ENCODE results near the gene MEA1.
"Not testable (repeated sequence)": the region's sequence is repeated elsewhere in the genome, so short reads cannot be mapped to it uniquely, and the experiment has no call there.

The MEA1 gene

DNA sequence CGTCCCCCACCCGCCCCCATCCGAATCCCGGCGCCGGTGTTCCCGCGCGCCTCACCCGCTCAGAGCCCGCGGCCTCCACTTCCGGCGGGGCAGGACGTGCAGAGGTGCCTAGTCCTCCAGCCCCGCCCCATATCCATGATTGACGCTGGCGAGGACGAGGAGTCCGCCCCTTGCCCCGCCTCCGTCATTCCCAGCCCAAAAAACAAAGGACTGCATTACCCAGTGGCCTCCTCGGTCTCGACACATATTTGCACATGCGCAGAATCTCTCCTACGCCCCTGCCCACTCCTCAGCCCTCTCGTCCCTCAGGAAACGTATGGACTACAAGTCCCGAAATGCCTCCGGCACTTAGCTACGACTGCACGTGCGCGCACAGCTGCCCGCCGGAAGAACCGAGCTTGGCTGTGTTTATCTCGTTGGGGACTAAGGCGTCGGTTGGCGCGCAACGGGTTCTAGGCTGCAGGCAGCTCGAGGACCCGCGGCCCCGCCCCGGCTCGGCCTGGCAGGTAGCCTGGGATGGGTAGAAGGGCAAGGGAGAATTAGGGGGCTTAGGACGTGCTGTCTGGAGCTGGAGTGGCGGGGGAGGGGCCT is at the start of gene MEA1, which contains the start of gene KLHDC3:
MEA1 (minus strand) TSS at position 104 of the 591 bp plus-strand sequence. CDS start 133 bp downstream, outside the sequence.
KLHDC3 (plus strand) TSS at position 407 of the 591 bp plus-strand sequence. CDS start 2,944 bp downstream, outside the sequence.
- peak; percentile 98 for DNase-seq (ENCODE audit: low read depth in 2 of 2)

DNA sequence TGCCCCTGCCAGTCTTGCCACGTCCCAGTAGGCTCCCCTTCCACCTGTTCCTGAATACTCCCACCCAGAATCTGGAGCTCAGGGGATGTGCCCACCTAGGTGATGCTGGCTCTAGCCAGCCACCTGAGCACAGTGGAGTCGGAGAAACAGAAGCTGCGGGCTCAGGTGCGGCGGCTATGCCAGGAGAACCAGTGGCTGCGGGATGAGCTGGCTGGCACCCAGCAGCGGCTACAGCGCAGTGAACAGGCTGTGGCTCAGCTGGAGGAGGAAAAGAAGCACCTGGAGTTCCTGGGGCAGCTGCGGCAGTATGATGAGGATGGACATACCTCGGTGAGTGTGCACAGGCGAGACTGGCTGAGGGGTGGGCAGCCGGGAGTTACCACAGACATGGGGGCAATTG is 49.1 kb upstream of the MEA1 start:
- no peak for DNase-seq (ENCODE audit: low read depth in 2 of 2)

DNA sequence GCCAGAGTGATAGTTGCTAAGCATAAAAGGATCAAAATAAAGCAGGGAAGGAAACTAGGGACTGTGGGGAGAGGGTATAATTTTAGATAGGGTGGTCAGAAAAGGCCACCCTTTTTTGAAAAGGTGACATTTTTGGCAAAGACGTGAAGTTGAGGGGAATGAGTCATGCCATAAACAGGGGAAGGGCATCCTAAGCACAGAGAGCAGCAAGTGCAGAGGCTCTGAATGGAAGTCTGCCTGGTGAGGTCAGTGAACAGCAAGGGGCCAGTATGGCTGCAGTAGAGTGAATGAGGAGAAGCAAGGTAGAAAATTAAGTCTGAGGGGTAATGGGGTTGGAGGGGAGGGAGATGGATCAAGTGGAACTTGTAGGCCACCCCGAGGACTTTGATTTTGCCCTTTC is 48.1 kb upstream of the MEA1 start:
- DNase-seq (ENCODE audit: low read depth in 2 of 2): no peak

DNA sequence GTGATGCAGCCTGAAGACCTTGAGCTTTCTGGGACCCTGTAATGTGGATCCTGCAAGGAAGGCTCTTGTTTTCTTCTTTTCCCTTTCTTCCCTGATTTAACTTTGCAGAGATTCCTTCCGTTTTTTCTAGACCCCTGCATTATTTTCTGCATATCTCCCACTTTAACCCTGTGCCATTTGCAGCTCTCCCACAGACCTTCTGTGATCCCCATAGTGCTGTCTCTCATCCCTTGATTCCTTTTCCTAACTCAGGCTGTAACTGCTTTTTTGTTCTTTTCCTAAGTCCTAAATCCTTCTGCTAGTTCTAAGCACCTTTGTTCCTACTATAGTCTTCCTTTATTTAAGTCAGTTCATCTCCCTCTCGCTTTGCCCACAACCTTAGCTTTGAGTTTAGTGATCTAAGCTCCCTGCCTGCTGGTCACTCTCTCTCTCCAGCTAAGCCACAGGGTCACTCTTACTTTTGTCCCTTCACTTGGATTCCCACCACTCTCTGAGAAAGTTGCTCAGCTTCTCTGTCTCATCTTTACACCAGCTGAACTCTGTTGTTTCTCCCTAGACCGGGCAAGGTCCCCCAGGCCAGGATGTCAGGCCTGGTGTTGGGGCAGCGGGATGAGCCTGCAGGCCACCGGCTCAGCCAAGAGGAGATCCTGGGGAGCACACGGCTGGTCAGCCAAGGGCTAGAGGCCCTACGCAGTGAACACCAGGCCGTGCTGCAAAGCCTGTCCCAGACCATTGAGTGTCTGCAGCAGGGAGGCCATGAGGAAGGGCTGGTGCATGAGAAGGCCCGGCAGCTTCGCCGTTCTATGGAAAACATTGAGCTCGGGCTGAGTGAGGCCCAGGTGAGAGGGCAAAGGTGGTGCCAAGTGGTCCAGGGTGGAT is 47.2 kb upstream of the MEA1 start:
- no peak for DNase-seq (ENCODE audit: low read depth in 2 of 2)

DNA sequence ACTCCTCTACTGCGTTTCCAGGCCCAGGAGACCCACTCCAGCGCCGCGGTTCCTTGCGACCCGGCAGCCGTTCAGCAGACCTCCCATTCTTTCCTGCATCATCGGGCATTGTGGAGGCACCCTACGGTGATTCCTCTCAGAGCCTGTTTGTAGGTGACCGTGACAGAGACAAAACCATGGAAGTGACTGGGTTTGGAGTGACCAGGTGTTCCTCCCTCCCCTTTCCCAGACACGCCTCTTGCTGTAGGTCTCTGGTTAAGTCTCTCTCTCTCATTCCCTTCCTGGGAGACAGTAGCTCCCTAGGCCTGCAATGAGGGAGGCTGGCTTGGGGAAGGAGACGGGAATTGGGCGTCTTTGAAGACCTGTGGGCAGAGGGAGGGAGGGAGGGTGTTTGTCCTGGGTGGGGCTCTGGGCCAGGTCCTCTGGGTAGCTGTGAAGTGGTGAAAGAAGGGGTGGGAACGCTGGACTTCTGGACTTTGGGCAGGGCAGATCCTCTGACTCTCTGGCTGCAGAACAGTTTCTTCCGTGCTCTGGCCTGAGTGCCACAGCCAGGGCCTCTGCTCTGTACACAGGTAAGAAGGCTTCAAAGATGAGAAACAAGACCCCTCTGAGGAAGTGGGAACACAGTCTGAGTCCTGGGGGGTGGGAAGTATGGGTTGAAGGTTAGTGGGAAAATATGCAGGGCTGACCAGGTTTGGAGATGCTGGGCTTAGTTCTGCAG is 46.4 kb upstream of the MEA1 start:
- DNase-seq (ENCODE audit: low read depth in 2 of 2): no peak

DNA sequence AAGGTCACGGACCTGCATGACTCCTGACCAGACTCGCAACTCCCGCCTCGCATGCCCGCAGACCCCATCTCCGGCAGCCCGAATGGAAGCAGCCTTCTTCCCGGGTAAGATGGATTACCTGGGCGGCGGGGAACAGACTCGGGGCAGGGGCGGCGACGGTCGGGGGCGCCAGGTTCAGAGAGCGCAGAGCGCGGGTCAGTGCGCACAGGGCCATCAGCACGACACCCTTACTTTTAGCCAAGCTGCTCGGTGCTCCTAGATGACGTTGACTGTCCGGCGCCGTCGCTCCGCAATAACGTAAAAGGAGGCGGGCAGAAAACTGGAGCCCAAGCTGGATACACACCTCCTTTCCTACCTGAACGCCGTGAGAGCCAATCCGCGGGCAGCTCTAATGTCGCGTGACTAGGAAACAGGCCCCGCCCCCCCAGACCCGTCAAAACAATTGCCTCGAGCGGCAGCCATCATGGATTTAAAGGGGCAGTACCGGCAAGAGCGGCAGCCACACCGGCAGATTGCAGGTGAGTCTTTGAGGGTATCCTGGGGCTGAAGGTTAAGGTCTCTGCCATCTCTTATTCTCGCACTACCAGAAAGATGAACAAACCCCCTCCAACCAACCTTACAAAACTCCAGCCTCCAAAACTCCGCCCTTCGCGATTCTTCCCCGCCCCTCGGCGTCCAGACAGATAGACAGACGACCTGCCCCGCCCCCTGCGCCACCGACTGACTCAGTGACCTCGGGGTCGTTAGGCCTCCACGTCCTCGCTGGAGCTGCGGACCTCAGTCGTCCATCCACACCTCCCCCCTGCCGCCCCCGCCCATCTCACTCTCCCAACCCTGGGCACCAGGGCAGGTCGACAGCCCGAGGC is 45.7 kb upstream of the MEA1 start, which contains the start of the genes KLC4 and MRPL2:
KLC4 (plus strand) TSS at position 464 of the 866 bp plus-strand sequence. CDS start 1,705 bp downstream, outside the sequence.
MRPL2 (minus strand) TSS at position 267 of the 866 bp plus-strand sequence; CDS start at position 214, 53 bp downstream.
- DNase-seq (ENCODE audit: low read depth in 2 of 2): peak; percentile 93 to 97

DNA sequence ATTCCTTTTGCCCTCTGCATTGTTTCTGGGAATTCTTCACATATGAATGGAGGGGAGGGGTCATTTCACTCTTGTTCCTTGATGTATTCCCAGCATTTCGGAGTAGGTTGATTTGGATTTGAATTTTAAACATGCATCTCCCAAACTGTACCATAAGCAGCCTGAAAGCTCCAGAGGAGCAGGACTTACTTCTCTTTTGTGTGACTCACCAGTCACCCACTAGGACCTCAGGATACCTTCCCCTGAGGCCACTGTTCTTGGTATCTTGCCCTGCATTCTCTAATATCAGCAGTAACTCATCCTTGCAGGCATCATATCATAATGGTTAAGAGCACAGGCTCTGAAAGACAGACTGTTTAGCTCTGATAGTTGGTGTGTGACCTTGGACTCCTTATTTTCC is 44.8 kb upstream of the MEA1 start:
- DNase-seq (ENCODE audit: low read depth in 2 of 2): no peak

DNA sequence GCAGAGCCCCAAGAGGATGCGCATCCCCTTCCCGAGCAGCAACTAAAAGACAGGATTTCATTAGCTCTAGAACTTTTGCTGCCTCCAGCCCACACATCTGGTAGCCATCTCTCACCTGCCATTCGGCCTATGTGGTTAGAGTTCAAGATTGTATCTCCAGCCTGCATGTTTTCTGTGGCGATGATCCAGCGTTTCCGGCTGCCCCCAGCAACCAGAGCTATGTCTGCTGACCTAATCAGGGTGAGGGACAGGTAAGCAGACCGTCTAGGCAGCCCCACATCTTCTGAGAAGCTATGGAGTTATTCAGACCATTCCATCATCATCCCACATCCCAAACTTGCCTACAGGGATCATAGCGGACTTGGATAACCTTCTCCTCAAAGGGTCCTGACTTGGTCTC is 42.2 kb upstream of the MEA1 start:
- no peak for DNase-seq (ENCODE audit: low read depth in 2 of 2)

DNA sequence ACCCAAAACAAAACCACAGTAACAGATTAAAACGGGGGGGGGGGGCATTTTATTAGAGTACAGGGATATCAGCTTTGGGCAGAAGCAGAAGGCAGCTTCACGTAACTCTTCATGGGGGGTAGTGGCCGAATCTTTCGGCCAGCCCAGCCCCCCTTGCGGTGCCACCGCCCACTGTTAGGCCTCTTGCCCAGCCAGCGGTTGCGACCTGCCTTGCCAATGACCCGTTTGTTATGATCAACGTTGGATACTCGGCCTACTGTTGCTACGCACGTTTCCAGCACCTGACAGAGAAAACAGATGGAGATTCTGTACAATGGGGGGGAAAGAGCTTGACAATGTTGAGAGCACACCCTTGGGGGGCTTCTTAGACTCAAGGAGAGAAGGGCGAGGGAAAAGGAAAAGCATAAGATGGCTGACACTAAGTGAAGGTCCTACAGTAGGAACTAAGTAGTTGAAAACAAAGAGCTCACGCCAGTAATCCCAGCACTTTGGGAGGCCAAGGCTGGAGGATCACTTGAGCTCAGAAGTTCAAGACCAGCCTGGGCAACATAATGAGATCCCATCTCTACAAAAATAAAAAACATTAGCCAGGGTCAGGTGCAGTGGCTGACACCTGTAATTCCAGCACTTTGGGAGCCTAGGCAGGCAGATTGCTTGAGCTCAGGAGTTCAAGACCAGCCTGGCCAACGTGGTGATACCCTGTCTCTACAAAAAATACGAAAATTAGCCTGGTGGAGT is 40.6 kb upstream of the MEA1 start:
- no peak for DNase-seq (ENCODE audit: low read depth in 2 of 2)

DNA sequence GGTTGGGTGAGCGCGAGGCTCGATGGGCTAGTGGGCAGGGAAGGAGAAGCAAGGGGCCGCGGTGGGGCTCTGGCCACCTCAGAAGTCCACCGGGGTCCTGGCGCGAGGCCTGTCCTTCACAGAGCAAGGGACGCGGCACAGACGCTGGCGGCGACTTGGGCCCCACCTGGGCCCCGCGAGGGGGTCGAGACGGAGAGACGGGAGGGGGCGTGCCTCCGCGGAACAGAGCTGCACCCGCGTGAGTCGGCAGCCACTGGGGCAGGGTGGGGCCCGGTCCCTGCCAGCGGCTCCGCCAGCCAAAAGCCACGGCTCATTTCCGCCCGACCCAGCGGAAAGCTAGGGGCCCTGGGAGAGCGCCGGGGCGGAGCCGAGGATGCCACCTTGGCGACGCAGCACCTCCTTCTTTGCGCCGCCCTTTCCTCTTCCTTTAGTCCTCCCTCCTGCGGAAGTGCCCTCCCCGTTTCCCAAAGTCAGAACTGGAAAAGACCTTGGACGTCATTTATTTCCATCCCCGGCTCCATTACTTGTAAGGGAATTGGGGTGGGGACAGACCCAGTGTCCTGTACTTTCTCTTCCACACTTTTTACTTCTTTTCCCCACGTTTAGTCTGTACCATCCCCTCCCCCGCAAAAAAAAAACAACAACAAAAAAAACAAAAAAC is 39.9 kb upstream of the MEA1 start, which contains the start of gene CUL7:
CUL7 (minus strand) TSS at position 307 of the 661 bp plus-strand sequence. CDS start 1,063 bp downstream, outside the sequence.
- peak; percentile 83 to 85 for DNase-seq (ENCODE audit: low read depth in 2 of 2)

DNA sequence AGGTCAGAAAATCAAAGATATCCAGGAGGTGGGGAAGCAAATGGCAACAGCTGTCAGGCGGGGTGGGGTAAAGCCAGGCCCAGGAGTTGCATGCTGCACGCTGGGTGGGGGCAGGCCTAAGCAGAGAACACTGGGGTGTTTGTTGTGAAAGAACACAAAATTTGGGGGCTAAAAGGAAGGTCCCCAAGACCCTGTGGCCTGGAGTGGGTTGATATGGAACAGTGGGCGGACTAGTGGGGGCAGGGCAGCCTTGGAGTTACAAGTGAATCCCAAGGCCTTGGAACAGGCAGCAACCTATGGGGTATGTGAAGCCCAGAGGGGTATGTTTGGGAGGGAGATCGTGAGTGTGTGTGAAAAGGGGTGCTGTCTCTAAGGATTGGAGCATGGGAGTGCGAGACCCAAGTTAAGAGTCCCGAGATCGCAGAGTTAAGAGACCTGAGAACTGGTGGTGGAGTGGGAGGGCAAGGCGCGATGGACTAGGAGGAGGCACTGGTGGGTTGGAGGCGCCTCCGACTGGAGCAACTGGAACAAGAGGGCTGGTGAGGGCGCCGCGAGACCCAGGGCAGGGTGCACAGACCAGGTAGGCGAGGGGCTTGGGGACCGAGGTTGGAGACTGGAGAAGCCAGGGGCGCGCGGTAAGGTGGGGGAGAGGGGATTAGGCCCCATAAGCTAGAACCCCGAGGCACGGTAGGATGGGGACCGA is 39.2 kb upstream of the MEA1 start:
- peak in 1 of 2 donors; percentile 9 for DNase-seq (ENCODE audit: low read depth in 2 of 2)

DNA sequence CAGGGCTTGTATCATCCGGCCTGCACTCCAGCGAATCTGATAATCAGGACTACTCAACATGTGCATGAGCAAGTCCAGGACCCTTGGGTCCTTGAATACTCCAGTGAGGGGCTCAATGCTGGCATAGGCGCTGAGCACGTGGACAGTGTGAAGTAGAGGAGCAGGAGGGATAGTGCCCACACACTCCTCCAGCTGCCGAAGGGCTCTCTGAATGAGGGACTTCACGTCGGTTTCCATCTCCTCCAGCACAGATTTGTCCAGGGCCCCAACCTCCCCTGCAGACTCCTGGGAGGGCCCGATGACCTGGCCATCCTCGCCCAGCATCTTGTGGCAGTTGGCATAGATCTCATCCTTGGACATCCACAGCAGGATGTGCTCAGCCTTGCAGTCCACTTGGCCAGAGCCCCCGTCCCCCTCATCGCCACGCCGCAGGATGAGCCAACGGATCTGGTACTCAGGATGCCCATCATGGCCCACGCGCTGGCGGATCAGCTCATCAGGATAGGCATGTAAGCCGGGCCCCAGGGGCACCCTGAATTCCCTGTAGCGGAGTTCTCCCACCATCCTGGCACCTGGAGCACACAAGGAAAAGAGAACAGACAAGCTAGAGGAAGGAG is 38.6 kb upstream of the MEA1 start:
- no peak for DNase-seq (ENCODE audit: low read depth in 2 of 2)

DNA sequence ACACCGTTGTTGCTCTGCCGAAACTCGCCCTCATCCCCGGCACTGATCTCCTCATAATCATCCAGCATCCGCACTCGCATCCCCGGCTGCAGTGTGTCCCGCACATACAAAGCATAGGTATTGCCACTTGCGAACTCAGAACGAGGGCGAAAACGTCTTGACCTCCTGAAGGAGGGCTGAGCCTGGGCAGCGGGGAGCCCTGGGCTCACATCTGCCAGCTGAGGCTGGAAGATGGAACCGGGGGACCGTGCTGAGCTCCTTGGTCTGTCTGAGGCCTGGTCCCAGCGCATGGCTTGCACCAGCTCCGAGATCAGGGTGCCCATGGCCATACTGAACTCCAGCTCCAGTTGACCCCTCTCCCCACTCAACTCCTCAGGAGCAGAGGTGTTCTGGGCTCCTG is 37.2 kb upstream of the MEA1 start:
- no peak for DNase-seq (ENCODE audit: low read depth in 2 of 2)

DNA sequence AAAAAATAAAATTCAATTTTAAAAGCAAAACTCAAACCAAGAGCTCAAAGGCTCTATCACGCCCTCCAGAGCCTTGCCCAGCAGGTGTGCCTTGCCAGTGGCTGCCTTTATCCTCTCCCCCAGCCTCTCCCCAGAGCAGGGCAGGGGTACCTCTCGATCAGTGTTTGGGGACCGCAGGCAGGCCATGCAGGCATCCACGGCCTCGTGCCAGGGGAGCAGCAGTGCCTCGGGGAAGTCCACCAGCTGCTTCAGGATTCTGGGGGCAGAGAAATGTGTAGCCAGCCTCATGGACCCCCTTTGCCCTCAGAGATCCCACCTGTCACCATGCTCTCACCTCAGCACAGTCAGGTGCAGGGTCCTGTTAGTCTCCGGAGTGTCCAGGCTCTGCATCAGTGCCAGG is 34.3 kb upstream of the MEA1 start:
- DNase-seq (ENCODE audit: low read depth in 2 of 2): no peak

DNA sequence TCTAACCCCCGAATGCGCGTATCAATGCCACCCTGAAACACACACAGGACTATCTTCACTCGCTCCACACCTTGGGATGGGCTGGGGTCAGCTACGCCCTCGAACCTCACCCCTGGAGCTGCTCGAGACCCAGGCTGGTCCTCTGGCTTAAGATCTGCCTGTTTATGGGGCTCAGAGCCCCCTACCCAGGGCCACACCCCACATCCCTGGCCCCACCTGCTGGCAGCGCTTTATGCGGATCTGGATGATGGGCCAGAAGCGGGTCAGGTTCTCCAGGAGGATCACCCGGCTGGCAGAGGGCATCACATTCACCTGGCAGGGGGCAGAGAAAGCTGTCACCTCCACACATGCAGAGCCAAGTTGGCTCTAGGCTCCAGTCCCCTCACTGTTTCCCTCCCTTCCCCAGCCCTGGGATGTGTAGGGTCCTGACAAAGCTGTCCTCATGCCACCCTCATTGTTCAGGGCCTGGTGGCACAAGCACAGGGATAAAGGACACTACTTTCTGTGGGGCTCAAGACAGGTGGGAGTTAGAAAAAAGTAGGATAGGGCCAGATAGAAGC is 31.7 kb upstream of the MEA1 start:
- no peak for DNase-seq (ENCODE audit: low read depth in 2 of 2)

DNA sequence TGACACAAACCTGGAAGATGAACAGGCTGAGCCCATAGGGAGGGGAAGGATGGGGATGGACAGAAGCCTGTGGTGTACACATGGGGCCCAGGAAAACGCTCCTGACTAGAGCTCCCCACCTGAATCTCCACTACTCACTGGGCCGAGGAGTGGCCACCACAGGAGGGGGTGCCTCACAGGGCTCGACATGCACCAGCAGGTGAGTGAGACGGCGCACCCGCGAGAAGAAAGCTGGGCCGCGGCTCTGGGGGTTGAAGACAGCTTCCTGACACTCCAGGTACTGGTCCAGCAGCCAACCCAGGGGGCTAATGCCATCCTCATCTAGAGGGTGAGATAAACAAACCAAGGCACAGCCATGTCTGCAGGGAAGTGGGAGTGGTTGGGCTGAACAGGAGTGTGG is 29.6 kb upstream of the MEA1 start:
- DNase-seq (ENCODE audit: low read depth in 2 of 2): no peak

DNA sequence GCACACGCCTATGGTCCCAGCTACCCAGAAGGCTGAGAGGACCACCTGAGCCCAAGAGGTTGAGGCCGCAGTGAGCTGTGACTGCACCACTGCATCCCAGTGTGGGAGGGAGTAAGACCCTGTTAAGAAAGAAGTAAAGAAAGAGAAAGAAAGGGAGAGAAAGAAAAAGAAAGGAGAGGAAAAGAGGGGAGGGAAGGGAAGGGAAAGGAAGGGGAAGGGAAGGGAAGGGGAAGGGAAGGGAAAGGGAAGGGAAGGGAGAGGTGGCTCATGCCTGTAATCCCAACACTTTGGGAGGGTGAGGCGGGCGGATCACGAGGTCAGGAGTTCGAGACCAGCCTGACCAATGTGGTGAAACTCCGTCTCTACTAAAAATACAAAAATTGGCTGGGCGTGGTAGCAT is 27.7 kb upstream of the MEA1 start:
- DNase-seq (ENCODE audit: low read depth in 2 of 2): not testable (repeated sequence)

DNA sequence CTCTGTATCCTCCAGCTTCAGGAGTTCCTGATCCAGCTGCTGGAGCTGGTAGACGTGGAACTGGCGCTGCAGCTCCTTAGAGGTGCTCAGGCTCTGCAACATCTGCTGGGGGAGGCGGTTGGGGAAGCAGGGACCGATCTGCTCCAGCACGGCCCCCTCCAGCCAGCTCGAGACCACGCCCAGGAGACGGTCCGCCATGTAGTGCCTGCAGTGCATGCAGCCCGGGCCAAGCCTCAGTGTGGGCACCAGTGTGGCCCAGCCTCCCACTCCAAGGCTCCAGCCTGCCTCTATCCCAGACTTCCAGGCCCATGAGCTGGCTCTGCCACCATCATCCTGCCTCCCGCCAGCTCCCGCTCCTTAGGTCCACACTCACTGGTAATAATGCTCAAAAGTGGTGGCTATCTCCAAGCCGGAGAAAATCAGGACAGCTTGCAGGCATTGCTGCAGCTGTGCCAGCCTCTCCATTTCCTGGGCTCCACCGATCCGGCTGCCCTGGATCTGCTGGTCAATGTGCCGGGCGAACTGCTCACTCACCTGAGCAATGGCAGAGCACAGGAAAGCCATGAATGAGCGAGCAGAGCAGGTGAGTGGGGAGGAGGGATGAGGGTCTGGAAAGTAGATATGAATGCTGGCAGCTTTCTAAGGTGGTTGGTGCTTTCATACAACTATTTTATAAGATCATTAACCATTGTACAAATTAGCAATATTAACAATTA is 27.0 kb upstream of the MEA1 start:
- no peak for DNase-seq (ENCODE audit: low read depth in 2 of 2)

Measured in activated CD4-positive, alpha-beta T cell treated with anti-CD3 and anti-CD28 coated beads for 24 hours (primary cell).